Neural cell (in vitro differentiated cells): ENCODE measurements around the gene DENND1A. TPM values are rescaled to one million over a fixed set of nuclear protein-coding genes. Genes with fewer than 3 reads are reported as not detected.

ENCODE experiments used
- H2AFZ ChIP-seq: fragments of 200-600, 300-800 bp; sonication (generic), shearing (Covaris generic); 2 replicates; pipeline ENCODE4 v1.6.0; 2014; ENCODE audit warnings: low read depth, mild to moderate bottlenecking, antibody characterized with exemption, low read length, moderate library complexity
- H3F3A ChIP-seq: fragments of 200-600 bp; shearing (Covaris generic); 2 replicates; pipeline ENCODE4 v1.6.1; 2016; ENCODE audit warnings: mild to moderate bottlenecking, moderate library complexity, mixed read lengths, antibody characterized with exemption, low read length; ENCODE audit not compliant: insufficient read depth, poor library complexity, severe bottlenecking
- H3K27ac ChIP-seq: fragments of 200-600, 300-800 bp; sonication (generic), shearing (Covaris generic); 2 replicates; pipeline ENCODE4 v1.5.1; 2014; ENCODE audit warnings: mild to moderate bottlenecking, low read length, moderate library complexity
- H3K27me3 ChIP-seq: fragments of 300-800, 200-600 bp; sonication (generic), shearing (Covaris generic); 2 replicates; pipeline ENCODE4 v1.6.0; 2014; ENCODE audit warnings: mild to moderate bottlenecking, low read depth, low read length, moderate library complexity; ENCODE audit not compliant: insufficient read depth
- H3K36me3 ChIP-seq: fragments of 300-800, 200-600 bp; sonication (generic), shearing (Covaris generic); 2 replicates; pipeline ENCODE4 v1.5.1; 2014; ENCODE audit warnings: mild to moderate bottlenecking, antibody characterized with exemption, low read length, moderate library complexity; ENCODE audit not compliant: insufficient read depth
- H3K4me2 ChIP-seq: fragments of 300-800, 200-600 bp; sonication (generic), shearing (Covaris generic); 2 replicates; pipeline ENCODE4 v1.6.0; 2014; ENCODE audit warnings: mild to moderate bottlenecking, low read length
- H3K4me3 ChIP-seq: fragments of 300-800, 200-600 bp; sonication (generic), shearing (Covaris generic); 2 replicates; pipeline ENCODE4 v1.5.1; 2014; ENCODE audit warnings: mild to moderate bottlenecking, low read length, moderate library complexity
- H3K79me2 ChIP-seq: fragments of 200-600 bp; shearing (Covaris generic); replicated peaks from 2 replicates; pipeline ENCODE4 v1.6.0; 2014; ENCODE audit warnings: mild to moderate bottlenecking, low read length, moderate library complexity; ENCODE audit not compliant: insufficient read depth
- H3K9ac ChIP-seq: fragments of 300-800, 200-600 bp; sonication (generic), shearing (Covaris generic); 2 replicates; pipeline ENCODE4 v1.6.1; 2016; ENCODE audit warnings: mild to moderate bottlenecking, low read length, mixed read lengths
- H3K9me2 ChIP-seq: fragments of 200-600 bp; shearing (Covaris generic); 2 replicates; pipeline ENCODE4 v1.6.1; 2016; ENCODE audit warnings: mild to moderate bottlenecking, low read length, mixed read lengths; ENCODE audit not compliant: insufficient read depth
- H3K9me3 ChIP-seq: fragments of 200-600, 300-800 bp; sonication (generic), shearing (Covaris generic); 2 replicates; pipeline ENCODE4 v1.6.1; 2016; ENCODE audit warnings: mild to moderate bottlenecking, mixed run types, low read length, moderate library complexity, mixed read lengths
- H4K20me1 ChIP-seq: fragments of 200-600 bp; shearing (Covaris generic); 2 replicates; pipeline ENCODE4 v1.6.1; 2016; ENCODE audit warnings: mild to moderate bottlenecking, mixed run types; ENCODE audit not compliant: insufficient read depth
- CTCF ChIP-seq: fragments of 450-650 bp; IDR thresholded peaks from 2 replicates; pipeline ENCODE4 v1.5.1; 2014; ENCODE audit warnings: antibody characterized with exemption, mild to moderate bottlenecking, moderate library complexity; ENCODE audit not compliant: poor library complexity, severe bottlenecking
- EP300 ChIP-seq: fragments of 450-650 bp; conservative IDR thresholded peaks from 2 replicates; pipeline ENCODE4 v1.6.1; 2014; ENCODE audit warnings: antibody characterized with exemption, mild to moderate bottlenecking, moderate library complexity; ENCODE audit not compliant: poor library complexity, severe bottlenecking
- EZH2 ChIP-seq: fragments of 200-600, 300-800 bp; shearing (Covaris generic), sonication (generic); IDR thresholded peaks from 2 replicates; pipeline ENCODE4 v1.6.1; 2014; ENCODE audit warnings: antibody characterized with exemption, low read length, borderline replicate concordance, mild to moderate bottlenecking; ENCODE audit not compliant: insufficient read depth, poor library complexity, severe bottlenecking
- MXI1 ChIP-seq: fragments of 450-650 bp; conservative IDR thresholded peaks from 2 replicates; pipeline ENCODE4 v1.6.1; 2014; ENCODE audit warnings: antibody characterized with exemption, mild to moderate bottlenecking; ENCODE audit not compliant: poor library complexity, severe bottlenecking
- POLR2AphosphoS5 ChIP-seq: IDR thresholded peaks from 2 replicates; pipeline ENCODE4 v1.6.1; 2012
- RAD21 ChIP-seq: fragments of 450-650 bp; conservative IDR thresholded peaks from 2 replicates; pipeline ENCODE4 v1.6.1; 2014; ENCODE audit warnings: antibody characterized with exemption, mild to moderate bottlenecking, moderate library complexity
- TAF1 ChIP-seq: IDR thresholded peaks from 2 replicates; pipeline ENCODE4 v1.6.1; 2012; ENCODE audit warnings: low read depth
- polyA plus RNA-seq: library from polyadenylated mRNA; depleted of rRNA; stranded (reverse); fragments of >200 nt; gene quantifications from 2 replicates; pipeline ENCODE4 v1.2.3, GENCODE V29; 2014

Gene DENND1A
- polyA plus RNA-seq, 1 donor from 2014 or later: 2.3 TPM

- Histone ChIP-seq H3K9me2 (no peaks in the 10 kb centered on the region), H3K79me2 (no peaks in the 10 kb centered on the region), H3K9me3 (peaks cover 4% of the 10 kb centered on the region), H3K9ac (no peak overlapping the region), H3K4me3 (no peak overlapping the region), H4K20me1 (no peaks in the 10 kb centered on the region), H3K27me3 (no peaks in the 10 kb centered on the region), H2AFZ (no peak overlapping the region), H3K4me2 (no peak overlapping the region), H3F3A (no peaks in the 10 kb centered on the region), H3K27ac (no peak overlapping the region), H3K36me3 (no peaks in the 10 kb centered on the region)
- TF ChIP-seq EP300: no peak
Observed at GRCh38 chr9:123586275-123586674, 343.7 kb downstream of the DENND1A start.

DNA sequence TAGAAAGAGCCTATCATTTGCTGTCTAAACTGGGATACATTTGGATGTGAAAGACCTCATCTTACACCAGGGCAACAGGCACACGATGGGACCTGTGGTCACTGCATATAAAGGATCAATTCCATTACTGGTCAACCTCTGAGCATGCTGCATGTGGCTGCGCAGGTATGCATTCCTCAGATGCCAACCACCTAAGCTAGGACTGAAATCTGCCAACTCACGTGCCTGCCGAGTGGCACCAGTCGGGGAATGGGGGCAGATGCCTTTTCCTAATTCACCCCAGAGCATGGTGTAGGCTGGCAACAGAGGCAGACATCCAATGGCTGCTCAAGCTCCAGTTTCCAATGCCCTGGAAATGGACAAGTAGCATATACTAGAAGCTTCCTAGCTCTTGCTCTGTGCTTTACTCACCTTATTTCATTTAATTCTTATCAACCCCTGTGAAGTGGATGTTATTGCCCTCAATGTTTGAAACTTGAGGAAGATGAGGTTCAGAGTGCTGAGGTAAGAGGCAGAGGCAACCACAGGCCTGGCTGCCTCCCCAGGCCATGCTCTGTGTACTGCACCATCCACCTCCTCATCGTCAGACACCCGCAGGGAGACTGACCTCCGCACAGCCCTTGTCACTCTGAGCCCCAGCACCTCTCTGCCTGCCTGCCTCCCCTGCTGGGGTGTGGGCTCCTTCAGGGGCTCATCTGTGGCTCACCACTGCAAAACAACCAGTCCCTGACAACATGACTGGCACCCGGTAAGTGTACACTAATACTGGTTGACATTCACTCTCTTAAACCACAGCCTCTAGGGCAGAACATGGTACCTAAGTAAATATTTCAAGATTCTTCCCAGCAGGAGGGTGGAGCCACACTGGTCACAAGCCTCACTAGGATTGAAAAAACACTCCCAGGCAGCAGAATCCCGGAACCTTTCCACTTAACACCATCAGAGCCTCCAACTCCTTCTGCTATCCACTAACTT lies 345.4 kb downstream of the DENND1A start:
- Histone ChIP-seq H3K9ac (no peak overlapping the region), H3K9me3 (peaks cover 4% of the 10 kb centered on the region)
- no peak for TF ChIP-seq POLR2AphosphoS5

GRCh38 chr9:123583646-123584045 lies 346.3 kb downstream of the DENND1A start:
- Histone ChIP-seq H3K9ac (no peak overlapping the region), H3K4me2 (no peak overlapping the region), H2AFZ (no peak overlapping the region), H3K36me3 (no peaks in the 10 kb centered on the region), H3K4me3 (no peak overlapping the region), H3K27me3 (no peaks in the 10 kb centered on the region), H3K79me2 (no peaks in the 10 kb centered on the region), H3F3A (no peaks in the 10 kb centered on the region), H3K27ac (no peak overlapping the region), H3K9me3 (peaks cover 4% of the 10 kb centered on the region), H3K9me2 (no peaks in the 10 kb centered on the region), H4K20me1 (no peaks in the 10 kb centered on the region)
- TF ChIP-seq RAD21 (no peak), TAF1 (no peak), POLR2AphosphoS5 (no peak), MXI1 (no peak), EZH2 (no peak), CTCF (no peak)

More for the DNA sequence above, 345.4 kb downstream of the DENND1A start:
- Histone ChIP-seq H3K9me2 (no peaks in the 10 kb centered on the region), H3K4me3 (no peak overlapping the region), H3K4me2 (no peak overlapping the region), H2AFZ (no peak overlapping the region), H3K79me2 (no peaks in the 10 kb centered on the region), H3K27ac (no peak overlapping the region), H3K36me3 (no peaks in the 10 kb centered on the region), H4K20me1 (no peaks in the 10 kb centered on the region), H3K27me3 (no peaks in the 10 kb centered on the region), H3F3A (no peaks in the 10 kb centered on the region)

GRCh38 chr9:123571240-123571639 lies 358.7 kb downstream of the DENND1A start:
- Histone ChIP-seq H3K27me3 (no peaks in the 10 kb centered on the region), H4K20me1 (no peaks in the 10 kb centered on the region), H3K79me2 (no peaks in the 10 kb centered on the region), H2AFZ (no peak overlapping the region), H3F3A (no peaks in the 10 kb centered on the region), H3K4me2 (no peak overlapping the region), H3K9ac (no peak overlapping the region), H3K36me3 (no peaks in the 10 kb centered on the region), H3K9me2 (no peaks in the 10 kb centered on the region), H3K4me3 (no peak overlapping the region), H3K27ac (no peak overlapping the region), H3K9me3 (peaks cover 8% of the 10 kb centered on the region)
- TF ChIP-seq MXI1: no peak
